Measurements from ENCODE around the gene IFITM5. TPM values are rescaled to one million over a fixed set of nuclear protein-coding genes. Genes with fewer than 3 reads are reported as not detected.

IFITM5 gene
- polyA plus RNA-seq, 3 donors: not detected

DNA sequence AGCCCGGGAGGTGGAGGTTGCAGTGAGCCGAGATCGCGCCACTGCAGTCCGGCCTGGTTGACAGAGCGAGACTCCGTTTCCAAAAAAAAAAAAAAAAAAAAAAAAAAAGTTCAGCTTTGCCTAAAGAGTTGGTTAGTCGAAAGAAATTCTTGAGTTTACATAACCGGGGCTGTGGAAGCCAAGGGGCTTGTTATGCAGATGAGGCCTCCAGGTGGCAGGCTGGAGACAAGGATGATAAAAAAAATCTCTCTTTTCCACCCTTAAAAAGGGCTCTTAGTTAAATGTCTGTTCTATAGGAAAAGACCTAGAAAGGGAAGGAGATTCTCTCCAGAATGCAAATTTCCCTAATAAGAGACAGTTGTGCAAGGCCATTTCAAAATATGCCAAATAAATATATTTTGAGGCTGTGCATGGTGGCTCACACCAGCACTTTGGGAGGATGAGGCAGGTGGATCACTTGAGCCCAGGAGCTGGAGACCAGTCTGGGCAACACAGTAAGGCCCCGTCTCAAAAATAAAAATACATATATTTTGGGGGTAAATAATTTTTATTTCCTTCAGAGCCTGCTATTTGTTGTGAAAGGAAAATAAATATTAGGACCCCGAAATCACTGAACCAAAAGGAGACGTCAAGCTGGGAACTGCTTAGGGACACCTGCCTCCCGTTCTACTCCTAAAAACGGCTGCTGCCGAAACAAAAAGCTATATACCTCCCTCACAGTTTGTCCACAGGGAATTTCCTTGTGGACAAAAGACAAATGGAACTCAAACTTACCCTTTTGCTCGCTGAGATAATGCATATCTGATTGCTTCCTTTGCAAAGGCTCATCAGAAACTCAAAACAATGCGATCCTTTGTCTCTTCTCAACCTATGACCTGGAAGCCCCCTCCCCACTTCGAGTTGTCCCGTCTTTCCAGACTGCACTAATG is 5.9 kb upstream of the IFITM5 start:
- Histone ChIP-seq H3K9ac (ENCODE audit: insufficient read depth, low read length, poor library complexity, severe bottlenecking) (no peak overlapping the region), H3K36me3 (replicated peaks in 1 of 2; ENCODE audit: control insufficient read depth in 1 of 2, insufficient read depth in 2 of 2, low read length in 2 of 2) (no peaks in the 10 kb centered on the region), H3K4me1 (ENCODE audit: control insufficient read depth in 1 of 2, insufficient read depth in 2 of 2, low read length in 2 of 2) (peaks cover 33 to 51% of the 10 kb centered on the region in 2 donors), H3K79me2 (ENCODE audit: insufficient read depth, low read length) (peaks cover 15% of the 10 kb centered on the region), H3K4me3 (replicated peaks in 1 of 3; ENCODE audit: low read depth in 2 of 3, low read length in 3 of 3) (no peak overlapping the region), H3K4me2 (replicated peaks; ENCODE audit: extremely low read depth, low read length, poor library complexity, severe bottlenecking) (no peak overlapping the region), H3K27me3 (ENCODE audit: control insufficient read depth in 2 of 2, insufficient read depth in 2 of 2, low read length in 2 of 2) (peaks cover 0 to 5% of the 10 kb centered on the region in 2 donors), H3K9me3 (replicated peaks in 1 of 2; ENCODE audit: control insufficient read depth in 1 of 2, insufficient read depth in 1 of 2, low read length in 2 of 2) (no peaks in the 10 kb centered on the region), H2AFZ (ENCODE audit: insufficient read depth, low read depth, low read length, poor library complexity, severe bottlenecking) (no peak overlapping the region), H3K27ac (ENCODE audit: low read depth in 1 of 2, low read length in 2 of 2) (no peak overlapping the region), H4K20me1 (ENCODE audit: insufficient read depth, low read length) (no peaks in the 10 kb centered on the region)
- Mint-ChIP-seq H3K4me1 (peaks cover 42% of the 10 kb centered on the region), H3K27ac (peak overlapping the region in 1 of 7 donors; percentile 45), H3K36me3 (peaks cover 5 to 7% of the 10 kb centered on the region in 2 donors), H3K27me3 (ENCODE audit: low read depth in 3 of 3) (peaks cover 18 to 22% (median 20%) of the 10 kb centered on the region in 3 donors), H3K9me3 (peaks cover 0 to 4% (median 0%) of the 10 kb centered on the region in 7 donors), H3K4me3 (no peak overlapping the region)
- intact Hi-C loops (cut with micrococcal nuclease): loop anchor here (5.0 to 10.0 kb wide), 3 partner anchors 38 to 53 kb away; no protein-coding TSS in a partner anchor
- TF ChIP-seq, protein P1, sequence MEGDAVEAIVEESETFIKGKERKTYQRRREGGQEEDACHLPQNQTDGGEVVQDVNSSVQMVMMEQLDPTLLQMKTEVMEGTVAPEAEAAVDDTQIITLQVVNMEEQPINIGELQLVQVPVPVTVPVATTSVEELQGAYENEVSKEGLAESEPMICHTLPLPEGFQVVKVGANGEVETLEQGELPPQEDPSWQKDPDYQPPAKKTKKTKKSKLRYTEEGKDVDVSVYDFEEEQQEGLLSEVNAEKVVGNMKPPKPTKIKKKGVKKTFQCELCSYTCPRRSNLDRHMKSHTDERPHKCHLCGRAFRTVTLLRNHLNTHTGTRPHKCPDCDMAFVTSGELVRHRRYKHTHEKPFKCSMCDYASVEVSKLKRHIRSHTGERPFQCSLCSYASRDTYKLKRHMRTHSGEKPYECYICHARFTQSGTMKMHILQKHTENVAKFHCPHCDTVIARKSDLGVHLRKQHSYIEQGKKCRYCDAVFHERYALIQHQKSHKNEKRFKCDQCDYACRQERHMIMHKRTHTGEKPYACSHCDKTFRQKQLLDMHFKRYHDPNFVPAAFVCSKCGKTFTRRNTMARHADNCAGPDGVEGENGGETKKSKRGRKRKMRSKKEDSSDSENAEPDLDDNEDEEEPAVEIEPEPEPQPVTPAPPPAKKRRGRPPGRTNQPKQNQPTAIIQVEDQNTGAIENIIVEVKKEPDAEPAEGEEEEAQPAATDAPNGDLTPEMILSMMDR (IDR thresholded peaks at IDR 0.05): peak; percentile 73
- DNase-seq: peak in 2 of 3 donors; percentile 34 to 44
- 80% methylated on average over 7 of the region's 19 CpGs for WGBS (ENCODE audit: insufficient coverage)

DNA sequence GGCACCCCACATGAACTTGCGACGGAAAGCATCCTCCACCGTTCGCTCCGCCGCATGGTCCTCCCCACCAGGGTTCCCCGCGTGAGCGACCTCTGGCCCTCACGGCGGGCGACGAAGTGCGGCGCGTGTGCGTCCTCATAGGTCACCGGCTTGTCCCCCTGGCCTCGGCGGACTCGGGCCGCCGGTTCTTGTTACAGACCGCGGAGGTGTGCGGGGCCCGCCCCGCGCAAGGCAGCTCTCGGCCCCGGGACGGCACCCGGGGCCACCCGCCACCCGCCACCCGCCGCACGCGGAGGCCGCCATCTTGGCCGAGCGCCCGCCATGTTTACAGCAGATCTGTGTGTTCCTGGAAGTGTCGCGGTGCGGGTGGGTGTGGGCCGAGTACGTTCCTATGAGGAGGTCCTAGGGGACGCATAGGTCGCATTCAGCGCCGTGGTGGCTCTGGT is 4.8 kb upstream of the IFITM5 start:
- whole genome bisulfite sequencing (ENCODE audit: insufficient coverage): 75% methylated on average over 39 of the region's 52 CpGs
- H3K9me3 ChIP-seq (replicated peaks in 1 of 2; ENCODE audit: control insufficient read depth in 1 of 2, insufficient read depth in 1 of 2, low read length in 2 of 2): no peaks in the 10 kb centered on the region
- no peak overlapping the region for H3K9ac ChIP-seq (ENCODE audit: insufficient read depth, low read length, poor library complexity, severe bottlenecking)
- H3K27ac ChIP-seq (ENCODE audit: low read depth in 1 of 2, low read length in 2 of 2): no peak overlapping the region
- H3K27me3 Mint-ChIP-seq (ENCODE audit: low read depth in 3 of 3): peaks cover 22 to 30% (median 27%) of the 10 kb centered on the region in 3 donors
- peaks cover 0 to 3% (median 0%) of the 10 kb centered on the region in 7 donors for H3K9me3 Mint-ChIP-seq
- peaks cover 0 to 6% of the 10 kb centered on the region in 2 donors for H3K27me3 ChIP-seq (ENCODE audit: control insufficient read depth in 2 of 2, insufficient read depth in 2 of 2, low read length in 2 of 2)
- no peak overlapping the region for H3K27ac Mint-ChIP-seq
- H3K4me2 ChIP-seq (replicated peaks; ENCODE audit: extremely low read depth, low read length, poor library complexity, severe bottlenecking): no peak overlapping the region
- no peak overlapping the region for H3K4me3 Mint-ChIP-seq
- peaks cover under 1% of the 10 kb centered on the region in 2 donors for H3K36me3 Mint-ChIP-seq
- TF ChIP-seq, protein P1 (IDR thresholded peaks at IDR 0.05): no peak
- H3K4me1 Mint-ChIP-seq: peaks cover 32% of the 10 kb centered on the region
- no peaks in the 10 kb centered on the region for H3K36me3 ChIP-seq (replicated peaks in 1 of 2; ENCODE audit: control insufficient read depth in 1 of 2, insufficient read depth in 2 of 2, low read length in 2 of 2)
- no peaks in the 10 kb centered on the region for H4K20me1 ChIP-seq (ENCODE audit: insufficient read depth, low read length)
- intact Hi-C loops (cut with micrococcal nuclease): loop anchor here in 1 of 2 donors (10.0 kb wide), 1 partner anchor 51 kb away; no protein-coding TSS in a partner anchor
- peaks cover 22 to 40% of the 10 kb centered on the region in 2 donors for H3K4me1 ChIP-seq (ENCODE audit: control insufficient read depth in 1 of 2, insufficient read depth in 2 of 2, low read length in 2 of 2)
- no peak overlapping the region for H3K4me3 ChIP-seq (replicated peaks in 1 of 3; ENCODE audit: low read depth in 2 of 3, low read length in 3 of 3)
- peaks cover 6% of the 10 kb centered on the region for H3K79me2 ChIP-seq (ENCODE audit: insufficient read depth, low read length)
- no peak for DNase-seq
- no peak overlapping the region for H2AFZ ChIP-seq (ENCODE audit: insufficient read depth, low read depth, low read length, poor library complexity, severe bottlenecking)
